ENCODE results near the gene LCN1. TPM values are rescaled to one million over a fixed set of nuclear protein-coding genes. Genes with fewer than 3 reads are reported as not detected.
"Not testable (repeated sequence)": the region's sequence is repeated elsewhere in the genome, so short reads cannot be mapped to it uniquely, and the experiment has no call there.

LCN1 gene
- total and polyA plus RNA-seq, 4 donors, result not detected

GRCh38 chr9:135513351-135513846, 7.8 kb upstream of the LCN1 start:
- Histone ChIP-seq H3K4me3 (ENCODE audit: low read depth, low read length) (no peak overlapping the region), H3K9me3 (ENCODE audit: control insufficient read depth, insufficient read depth, low read length) (no peaks in the 10 kb centered on the region), H3K36me3 (ENCODE audit: control insufficient read depth, insufficient read depth, low read length) (no peaks in the 10 kb centered on the region), H3K27ac (ENCODE audit: low read depth, low read length) (no peak overlapping the region), H3K4me1 (ENCODE audit: control insufficient read depth, insufficient read depth, low read length) (no peaks in the 10 kb centered on the region), H3K27me3 (ENCODE audit: control insufficient read depth, insufficient read depth, low read length) (no peaks in the 10 kb centered on the region)
- 78% methylated on average over 19 of the region's 19 CpGs for WGBS (ENCODE audit: insufficient coverage)
- no peak for DNase-seq (ENCODE audit: low read depth in 4 of 6, low spot score in 6 of 6)

- WGBS (ENCODE audit: insufficient coverage), result no CpG with 5 or more reads among the region's 9 CpGs
- not testable (repeated sequence) for H3K4me3 ChIP-seq (ENCODE audit: low read depth, low read length); H3K27ac ChIP-seq (ENCODE audit: low read depth, low read length); DNase-seq (ENCODE audit: low read depth in 4 of 6, low spot score in 6 of 6); H3K27me3 ChIP-seq (ENCODE audit: control insufficient read depth, insufficient read depth, low read length); H3K9me3 ChIP-seq (ENCODE audit: control insufficient read depth, insufficient read depth, low read length); H3K36me3 ChIP-seq (ENCODE audit: control insufficient read depth, insufficient read depth, low read length); H3K4me1 ChIP-seq (ENCODE audit: control insufficient read depth, insufficient read depth, low read length)
These were observed 7.3 kb upstream of the LCN1 start for GRCh38 chr9:135513906-135514305.

GRCh38 chr9:135514342-135515082, 6.7 kb upstream of the LCN1 start:
- DNase-seq (ENCODE audit: low read depth in 4 of 6, low spot score in 6 of 6), result no peak
- Histone ChIP-seq H3K4me1 (ENCODE audit: control insufficient read depth, insufficient read depth, low read length) (no peaks in the 10 kb centered on the region), H3K4me3 (ENCODE audit: low read depth, low read length) (no peak overlapping the region), H3K9me3 (ENCODE audit: control insufficient read depth, insufficient read depth, low read length) (peaks cover 1% of the 10 kb centered on the region), H3K27me3 (ENCODE audit: control insufficient read depth, insufficient read depth, low read length) (no peaks in the 10 kb centered on the region), H3K27ac (ENCODE audit: low read depth, low read length) (no peak overlapping the region), H3K36me3 (ENCODE audit: control insufficient read depth, insufficient read depth, low read length) (no peaks in the 10 kb centered on the region)
- WGBS (ENCODE audit: insufficient coverage), result 92% methylated on average over 7 of the region's 17 CpGs

- Histone ChIP-seq H3K36me3 (ENCODE audit: control insufficient read depth, insufficient read depth, low read length) (no peaks in the 10 kb centered on the region), H3K9me3 (ENCODE audit: control insufficient read depth, insufficient read depth, low read length) (peaks cover 1% of the 10 kb centered on the region), H3K27me3 (ENCODE audit: control insufficient read depth, insufficient read depth, low read length) (no peaks in the 10 kb centered on the region), H3K4me3 (ENCODE audit: low read depth, low read length) (no peak overlapping the region), H3K27ac (ENCODE audit: low read depth, low read length) (no peak overlapping the region), H3K4me1 (ENCODE audit: control insufficient read depth, insufficient read depth, low read length) (no peaks in the 10 kb centered on the region)
- no peak for DNase-seq (ENCODE audit: low read depth in 4 of 6, low spot score in 6 of 6)
- 84% methylated on average over 30 of the region's 31 CpGs for WGBS (ENCODE audit: insufficient coverage)
These were observed 5.9 kb upstream of the LCN1 start for GRCh38 chr9:135515083-135515951.

- DNase-seq (ENCODE audit: low read depth in 4 of 6, low spot score in 6 of 6), result no peak
These were observed 4.9 kb upstream of the LCN1 start for GRCh38 chr9:135516132-135516860.

GRCh38 chr9:135517407-135517822, 3.8 kb upstream of the LCN1 start:
- Histone ChIP-seq H3K36me3 (ENCODE audit: control insufficient read depth, insufficient read depth, low read length) (no peaks in the 10 kb centered on the region), H3K27me3 (ENCODE audit: control insufficient read depth, insufficient read depth, low read length) (no peaks in the 10 kb centered on the region), H3K4me3 (ENCODE audit: low read depth, low read length) (no peak overlapping the region), H3K27ac (ENCODE audit: low read depth, low read length) (no peak overlapping the region), H3K9me3 (ENCODE audit: control insufficient read depth, insufficient read depth, low read length) (peaks cover 1% of the 10 kb centered on the region), H3K4me1 (ENCODE audit: control insufficient read depth, insufficient read depth, low read length) (no peaks in the 10 kb centered on the region)
- 84% methylated on average over 24 of the region's 24 CpGs for WGBS (ENCODE audit: insufficient coverage)
- DNase-seq (ENCODE audit: low read depth in 4 of 6, low spot score in 6 of 6), result no peak

More at GRCh38 chr9:135516132-135516860, 4.9 kb upstream of the LCN1 start:
- Histone ChIP-seq H3K4me3 (ENCODE audit: low read depth, low read length) (no peak overlapping the region), H3K27me3 (ENCODE audit: control insufficient read depth, insufficient read depth, low read length) (no peaks in the 10 kb centered on the region), H3K9me3 (ENCODE audit: control insufficient read depth, insufficient read depth, low read length) (peaks cover 1% of the 10 kb centered on the region), H3K4me1 (ENCODE audit: control insufficient read depth, insufficient read depth, low read length) (no peaks in the 10 kb centered on the region), H3K27ac (ENCODE audit: low read depth, low read length) (no peak overlapping the region), H3K36me3 (ENCODE audit: control insufficient read depth, insufficient read depth, low read length) (no peaks in the 10 kb centered on the region)
- WGBS (ENCODE audit: insufficient coverage), result 81% methylated on average over 21 of the region's 25 CpGs

GRCh38 chr9:135519179-135519971, 1.9 kb upstream of the LCN1 start:
- no peak overlapping the region for H3K27ac ChIP-seq (ENCODE audit: low read depth, low read length)
- peaks cover 1% of the 10 kb centered on the region for H3K9me3 ChIP-seq (ENCODE audit: control insufficient read depth, insufficient read depth, low read length)
- no peaks in the 10 kb centered on the region for H3K36me3 ChIP-seq (ENCODE audit: control insufficient read depth, insufficient read depth, low read length)
- H3K4me3 ChIP-seq (ENCODE audit: low read depth, low read length), result no peak overlapping the region
- H3K4me1 ChIP-seq (ENCODE audit: control insufficient read depth, insufficient read depth, low read length), result no peaks in the 10 kb centered on the region
- no peak for DNase-seq (ENCODE audit: low read depth in 4 of 6, low spot score in 6 of 6)
- WGBS (ENCODE audit: insufficient coverage), result 95% methylated on average over 6 of the region's 10 CpGs
- no peaks in the 10 kb centered on the region for H3K27me3 ChIP-seq (ENCODE audit: control insufficient read depth, insufficient read depth, low read length)

GRCh38 chr9:135521608-135522095, 412 bp downstream of the LCN1 start:
- H3K9me3 ChIP-seq (ENCODE audit: control insufficient read depth, insufficient read depth, low read length), result peaks cover 1% of the 10 kb centered on the region
- WGBS (ENCODE audit: insufficient coverage), result 94% methylated on average over 7 of the region's 11 CpGs
- no peak for DNase-seq (ENCODE audit: low read depth in 4 of 6, low spot score in 6 of 6)
- no peaks in the 10 kb centered on the region for H3K4me1 ChIP-seq (ENCODE audit: control insufficient read depth, insufficient read depth, low read length)
- H3K36me3 ChIP-seq (ENCODE audit: control insufficient read depth, insufficient read depth, low read length), result no peaks in the 10 kb centered on the region
- no peak overlapping the region for H3K27ac ChIP-seq (ENCODE audit: low read depth, low read length)
- no peak overlapping the region for H3K4me3 ChIP-seq (ENCODE audit: low read depth, low read length)
- H3K27me3 ChIP-seq (ENCODE audit: control insufficient read depth, insufficient read depth, low read length), result no peaks in the 10 kb centered on the region

All from spinal cord (tissue), 10 donors.